ENCODE results near the gene CTNNBL1.
"Not testable (repeated sequence)": the region's sequence is repeated elsewhere in the genome, so short reads cannot be mapped to it uniquely, and the experiment has no call there.

CTNNBL1 gene

DNA sequence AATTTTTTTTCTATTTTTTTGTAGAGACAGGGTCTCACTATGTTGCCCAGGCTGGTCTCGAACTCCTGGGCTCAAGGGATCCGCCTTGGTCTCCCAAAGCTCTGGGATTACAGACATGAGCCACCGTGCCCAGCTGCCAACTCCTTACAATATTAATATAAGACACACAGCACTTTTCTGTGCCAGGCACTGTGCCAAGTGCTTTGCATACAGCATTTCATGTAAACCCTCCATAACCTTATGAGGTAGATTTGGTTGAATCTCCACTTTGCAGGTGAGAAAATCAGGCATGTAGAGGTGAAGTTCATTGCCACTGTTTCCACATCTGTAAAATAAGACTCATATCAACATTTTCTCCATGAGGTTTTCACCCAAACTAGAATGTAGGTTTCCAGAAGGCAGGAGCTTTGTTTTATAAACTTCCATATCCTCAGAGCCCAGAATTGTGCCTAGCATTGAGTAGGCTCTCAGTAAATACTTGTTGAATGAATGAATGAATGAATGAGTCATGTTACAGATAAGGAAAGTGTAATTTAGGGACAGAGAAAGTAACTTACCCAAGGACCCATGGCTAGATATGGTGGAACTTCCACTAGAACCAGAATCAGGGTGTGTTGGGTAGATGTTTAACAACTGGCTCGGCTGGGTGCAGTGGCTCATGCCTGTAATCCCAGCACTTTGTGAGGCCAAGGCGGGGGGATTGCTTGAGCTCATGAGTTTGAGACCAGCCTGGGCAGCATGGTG lies 3.0 kb upstream of the CTNNBL1 start:
- TF ChIP-seq, protein P1, sequence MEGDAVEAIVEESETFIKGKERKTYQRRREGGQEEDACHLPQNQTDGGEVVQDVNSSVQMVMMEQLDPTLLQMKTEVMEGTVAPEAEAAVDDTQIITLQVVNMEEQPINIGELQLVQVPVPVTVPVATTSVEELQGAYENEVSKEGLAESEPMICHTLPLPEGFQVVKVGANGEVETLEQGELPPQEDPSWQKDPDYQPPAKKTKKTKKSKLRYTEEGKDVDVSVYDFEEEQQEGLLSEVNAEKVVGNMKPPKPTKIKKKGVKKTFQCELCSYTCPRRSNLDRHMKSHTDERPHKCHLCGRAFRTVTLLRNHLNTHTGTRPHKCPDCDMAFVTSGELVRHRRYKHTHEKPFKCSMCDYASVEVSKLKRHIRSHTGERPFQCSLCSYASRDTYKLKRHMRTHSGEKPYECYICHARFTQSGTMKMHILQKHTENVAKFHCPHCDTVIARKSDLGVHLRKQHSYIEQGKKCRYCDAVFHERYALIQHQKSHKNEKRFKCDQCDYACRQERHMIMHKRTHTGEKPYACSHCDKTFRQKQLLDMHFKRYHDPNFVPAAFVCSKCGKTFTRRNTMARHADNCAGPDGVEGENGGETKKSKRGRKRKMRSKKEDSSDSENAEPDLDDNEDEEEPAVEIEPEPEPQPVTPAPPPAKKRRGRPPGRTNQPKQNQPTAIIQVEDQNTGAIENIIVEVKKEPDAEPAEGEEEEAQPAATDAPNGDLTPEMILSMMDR (IDR thresholded peaks at IDR 0.05; ENCODE audit: low read depth, low read length), result no peak
- no peak overlapping the region for H3K4me3 ChIP-seq (ENCODE audit: low read depth, low read length)

DNA sequence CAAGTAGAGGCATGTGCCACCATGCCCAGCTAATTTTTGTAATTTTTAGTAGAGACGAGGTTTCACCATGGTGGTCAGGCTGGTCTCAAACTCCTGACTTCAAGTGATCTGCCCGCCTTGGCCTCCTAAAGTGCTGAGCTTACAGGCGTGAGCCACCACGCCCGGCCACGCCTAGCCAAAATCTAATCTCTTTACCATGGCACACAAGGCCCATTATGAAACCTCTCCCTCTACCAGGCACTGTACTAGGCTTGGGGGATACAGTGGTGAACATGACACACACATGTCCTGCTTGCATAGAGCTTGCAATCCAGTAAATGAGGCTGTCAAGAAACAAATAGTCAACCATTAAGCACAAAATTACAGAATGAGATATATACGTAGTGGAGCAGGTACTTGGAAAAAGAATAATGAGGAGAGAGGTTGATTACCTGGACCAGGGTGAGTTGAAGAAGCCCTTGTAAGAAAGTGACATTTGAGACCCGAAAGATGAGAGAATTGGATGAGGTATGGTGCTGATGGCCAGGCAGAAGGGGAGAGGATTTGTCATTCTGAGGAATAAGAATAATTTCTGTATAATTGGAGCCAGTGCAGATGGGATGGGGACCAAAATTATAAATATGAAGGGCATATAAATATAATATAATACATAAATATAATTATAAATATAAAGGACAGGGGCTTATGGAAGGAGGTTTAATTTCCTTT lies 1.2 kb upstream of the CTNNBL1 start:
- TF ChIP-seq, protein P1 (IDR thresholded peaks at IDR 0.05; ENCODE audit: low read depth, low read length), result no peak
- H3K4me3 ChIP-seq (ENCODE audit: low read depth, low read length), result no peak overlapping the region

DNA sequence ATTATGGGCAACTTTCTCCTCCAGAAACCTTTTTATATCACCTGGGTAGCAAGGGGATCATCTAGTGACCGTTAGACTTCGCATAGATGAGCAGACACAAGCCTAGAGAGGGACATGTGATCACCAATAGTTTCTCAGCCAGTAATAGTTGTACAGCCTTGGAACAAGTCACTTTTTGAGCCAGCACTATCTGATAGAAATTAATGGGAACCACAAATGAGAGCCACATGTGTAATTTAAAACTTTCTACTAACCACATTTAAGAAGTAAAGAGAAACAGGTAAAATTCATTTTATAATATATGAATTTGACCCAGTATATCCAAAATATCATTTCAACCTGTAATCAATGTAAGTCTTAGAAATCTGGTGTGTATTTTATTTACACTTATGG lies 592 bp upstream of the CTNNBL1 start:
- H3K4me3 ChIP-seq (ENCODE audit: low read depth, low read length), result peak overlapping the region; percentile 72
- TF ChIP-seq, protein P1 (IDR thresholded peaks at IDR 0.05; ENCODE audit: low read depth, low read length), result no peak

DNA sequence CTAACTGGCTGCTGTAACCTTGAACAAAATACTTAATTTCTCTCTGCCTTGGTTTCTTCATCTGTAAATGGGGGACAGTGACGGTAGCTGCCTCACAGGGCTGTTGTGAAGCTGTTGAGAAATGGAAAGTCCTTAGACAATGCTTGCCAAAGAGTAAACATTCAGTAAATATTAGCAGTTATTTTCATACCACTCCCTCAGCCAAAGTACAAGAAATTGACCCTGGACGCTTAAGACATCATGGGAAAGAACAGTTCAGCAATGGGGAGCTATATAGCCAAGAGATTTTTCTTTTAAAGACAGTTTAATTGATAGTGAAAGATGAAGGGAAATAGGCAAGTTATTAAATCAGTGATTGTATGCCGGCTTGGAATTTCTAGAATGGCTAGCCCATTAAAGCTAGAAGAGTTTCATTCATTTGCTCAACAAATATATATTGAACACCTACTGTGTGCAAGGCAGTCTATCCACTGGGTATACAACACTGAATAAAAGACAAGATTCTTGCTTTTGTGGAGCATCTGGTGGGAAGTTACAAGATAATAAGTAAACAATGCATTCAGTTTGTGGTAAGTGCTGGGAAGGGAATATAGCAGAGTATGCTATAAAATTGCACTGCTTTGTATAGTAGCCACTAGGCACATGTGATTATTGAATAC lies 2.0 kb downstream of the CTNNBL1 start:
- TF ChIP-seq, protein P1 (IDR thresholded peaks at IDR 0.05; ENCODE audit: low read depth, low read length), result no peak
- H3K4me3 ChIP-seq (ENCODE audit: low read depth, low read length), result no peak overlapping the region

DNA sequence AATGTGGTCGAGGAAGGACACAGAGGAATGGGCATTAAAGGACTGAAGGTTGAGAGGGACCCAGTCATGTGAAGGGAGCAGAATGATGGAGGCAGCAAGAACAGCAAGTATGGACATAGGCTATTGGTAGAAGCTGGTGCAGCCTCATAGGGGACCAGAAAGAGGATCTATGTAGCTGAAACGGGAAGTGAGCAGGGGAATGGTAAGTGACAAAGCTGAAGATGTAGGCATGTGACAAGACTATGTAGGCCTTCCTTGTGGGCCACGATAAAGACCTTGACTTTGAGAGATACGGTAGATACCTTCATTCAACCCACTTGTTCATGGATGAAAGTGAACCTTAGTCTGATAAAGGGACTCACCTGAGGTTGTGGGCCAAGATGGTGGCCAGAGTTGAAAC lies 3.5 kb downstream of the CTNNBL1 start:
- no peak overlapping the region for H3K4me3 ChIP-seq (ENCODE audit: low read depth, low read length)
- TF ChIP-seq, protein P1 (IDR thresholded peaks at IDR 0.05; ENCODE audit: low read depth, low read length), result no peak

DNA sequence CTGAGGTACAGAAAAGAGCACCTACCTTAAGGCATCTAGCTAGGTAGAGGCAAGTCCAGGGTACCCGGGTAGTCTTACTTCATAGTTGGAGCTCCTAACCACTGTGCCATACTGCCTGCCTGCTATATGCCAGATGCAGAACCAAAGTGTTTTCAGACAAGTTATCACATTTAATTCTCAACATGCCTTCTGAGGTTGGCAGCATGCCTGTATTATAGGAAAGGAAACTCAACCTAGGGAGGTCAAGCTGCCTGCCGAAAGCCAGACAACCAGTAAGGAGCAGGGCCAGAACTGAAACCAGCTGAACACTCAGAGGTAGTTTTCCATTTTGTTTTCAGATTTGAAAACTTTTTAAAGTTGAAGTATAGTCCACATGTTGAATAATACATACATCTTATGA lies 5.4 kb downstream of the CTNNBL1 start:
- no peak overlapping the region for H3K4me3 ChIP-seq (ENCODE audit: low read depth, low read length)
- TF ChIP-seq, protein P1 (IDR thresholded peaks at IDR 0.05; ENCODE audit: low read depth, low read length), result no peak

DNA sequence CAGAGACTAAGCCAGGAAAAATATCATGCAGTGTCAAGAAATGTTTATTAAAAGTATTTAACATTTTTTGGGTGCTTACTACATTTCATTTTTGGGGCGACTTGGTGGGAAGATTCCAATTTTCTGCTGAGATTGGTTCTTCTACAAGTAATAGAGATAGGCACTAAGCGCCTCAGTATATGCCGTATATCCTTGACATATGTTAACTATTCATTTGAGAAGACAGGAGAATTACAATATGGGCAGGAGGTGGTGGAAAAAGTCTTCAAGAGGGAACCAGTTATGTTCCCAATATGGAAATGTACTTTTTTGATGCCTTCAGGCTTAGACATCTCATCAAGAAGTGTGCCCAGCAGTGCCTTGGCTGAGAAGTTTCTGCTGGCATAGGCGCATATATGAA lies 6.5 kb downstream of the CTNNBL1 start:
- H3K4me3 ChIP-seq (ENCODE audit: low read depth, low read length), result no peak overlapping the region

DNA sequence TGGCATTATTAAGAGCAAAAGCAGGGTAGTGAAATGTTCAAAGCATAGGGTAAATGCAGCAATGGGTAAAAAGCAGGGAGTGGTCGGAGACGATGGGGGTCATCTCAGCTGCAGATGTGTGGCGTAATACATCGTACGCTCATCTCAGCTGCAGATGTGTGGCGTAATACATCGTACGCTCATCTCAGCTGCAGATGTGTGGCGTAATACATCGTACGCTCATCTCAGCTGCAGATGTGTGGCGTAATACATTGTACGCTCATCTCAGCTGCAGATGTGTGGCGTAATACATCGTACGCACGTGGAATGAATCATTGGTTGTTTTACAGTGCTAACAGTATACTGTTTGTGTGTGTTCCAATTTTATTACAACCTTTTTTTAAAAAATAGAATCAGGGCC lies 7.8 kb downstream of the CTNNBL1 start:
- not testable (repeated sequence) for H3K4me3 ChIP-seq (ENCODE audit: low read depth, low read length)

More for the DNA sequence above, 6.5 kb downstream of the CTNNBL1 start:
- TF ChIP-seq, protein P1 (IDR thresholded peaks at IDR 0.05; ENCODE audit: low read depth, low read length), result no peak

Measured in WI38 (cell line).